Heart right ventricle (tissue), 16 donors: ENCODE measurements around the gene NBDY. TPM values are rescaled to one million over a fixed set of nuclear protein-coding genes. Genes with fewer than 3 reads are reported as not detected.

Source experiments
- ATAC-seq, 8 donors: fragments of 200-7000 bp; cut with Tn5 transposase; one replicate each; pipeline ENCODE4 v1.9.1; 2020; ENCODE audit warnings: mild to moderate bottlenecking in 8 of 8, moderate library complexity in 8 of 8, moderate number of reproducible peaks in 1 of 8
- DNase-seq, 2 donors: peaks; one replicate each; pipeline ENCODE4 v3.0.0-alpha.2; 2020
- H3K27ac ChIP-seq, 10 donors: fragments of 200-600 bp; sonication (generic) in 2 of 10; one replicate each; pipeline versions ENCODE4 v1.5.0 to v1.8.0; 2020 to 2022; ENCODE audit warnings: mild to moderate bottlenecking in 3 of 10
- H3K27me3 ChIP-seq, 7 donors: fragments of 200-600 bp; one replicate each; pipeline ENCODE4 v1.8.0; 2021 to 2022; ENCODE audit warnings: mild to moderate bottlenecking in 2 of 7
- H3K36me3 ChIP-seq, 9 donors: fragments of 200-600 bp; sonication (generic) in 1 of 9; one replicate each; pipeline versions ENCODE4 v1.5.0 to v1.8.0; 2020 to 2022; ENCODE audit warnings: mild to moderate bottlenecking in 2 of 9
- H3K4me1 ChIP-seq, 9 donors: fragments of 200-600 bp; sonication (generic) in 1 of 9; one replicate each; pipeline versions ENCODE4 v1.5.0 to v1.8.0; 2020 to 2022; ENCODE audit warnings: mild to moderate bottlenecking in 4 of 9
- H3K4me3 ChIP-seq, 10 donors: fragments of 200-600 bp; sonication (generic) in 2 of 10; one replicate each; pipeline versions ENCODE4 v1.5.0 to v1.8.0; 2020 to 2022; ENCODE audit warnings: mild to moderate bottlenecking in 7 of 10, moderate library complexity in 2 of 10
- H3K9me3 ChIP-seq, 11 donors: fragments of 200-600 bp in 10 of 11; sonication (generic) in 2 of 11; one replicate each; pipeline versions ENCODE4 v1.5.0 to v1.8.0; 2013 to 2022; ENCODE audit warnings: mild to moderate bottlenecking in 2 of 11, control low read depth in 1 of 11, moderate library complexity in 1 of 11
- CTCF ChIP-seq, 9 donors: fragments of 200-600 bp; sonication (generic) in 2 of 9; IDR thresholded peaks; one replicate each; pipeline versions ENCODE4 v1.5.0 to v1.8.0; 2021 to 2022; ENCODE audit warnings: antibody characterized with exemption in 9 of 9, mild to moderate bottlenecking in 5 of 9, moderate library complexity in 1 of 9
- WGBS, 2 donors: extraction: QIAGEN DNeasy Blood & Tissue Kit; methylation state at CpG; one replicate each; pipeline ENCODE4 v1.1.7; 2013; ENCODE audit warnings: inconsistent platforms in 1 of 2; 5-methylcytosine and 5-hydroxymethylcytosine counted together
- intact Hi-C, 10 donors: fragments of 100-400 bp; cut with DNase I; formaldehyde crosslinking; loops; one replicate each; pipeline versions ENCODE4 v1.11.1 to v1.14.2; 2022
- polyA plus RNA-seq, 2 donors: library from polyadenylated mRNA; stranded (reverse); fragments of 200-250 nt; gene quantifications; one replicate each; pipeline ENCODE4 v1.2.3, GENCODE V29; 2013
- total RNA-seq, 10 donors: library from RNA; stranded (reverse); fragmentation: NEBNext Ultra II Directional in 3 of 10; extraction: Animal tissue kit (Norgen Biotek cat#: 25700) in 3 of 10; gene quantifications; one replicate each; pipeline versions ENCODE4 v1.2.1 to v1.2.4, GENCODE V29; 2021 to 2023
- donor health status: Arrhythmogenic right ventricular cardiomyopathy.
- donor health status: ischemic (EF 13 %, LVEDD 7.1; RV severe dilation, severe dysfunction).
- donor health status: healthy with polysubstance abuse.
- donor health status: DM: no; HTN: yes; CAD: no.
- donor health status: DM: no; HTN: no; CAD: no.
- donor health status: ischemic (EF 25% LVEDD 6.9; RV normal size, moderate dysfunction).
- donor health status: ischemic (EF 25% LVEDD 5.7; RV mildly dilated, moderate dysfunction).
- donor health status: healthy.
- donor health status: DM: yes; HTN: yes; CAD: no.
- donor health status: Ischemic cardiomyopathy.
- donor health status: ischemic (EF 35%, LVEDD 5.7; RV mildly dilated, moderate dysfunction).
- donor health status: nonischemic (EF 11% LVEDD 7.7; RV severe dilation, severe dysfunction).
- donor health status: DM: yes; HTN: yes; CAD: no.
- donor health status: PGD.
- donor health status: ischemic (EF 29% LVEDD 5.4; RV normal size, mild dysfunction).
- donor health status: nonischemic (EF 23%, LVEDD 6.1; RV moderate dilation, normal function).

Gene NBDY
- total and polyA plus RNA-seq, 12 donors, result 11.4 to 36.7 (median 25.7) TPM

DNA sequence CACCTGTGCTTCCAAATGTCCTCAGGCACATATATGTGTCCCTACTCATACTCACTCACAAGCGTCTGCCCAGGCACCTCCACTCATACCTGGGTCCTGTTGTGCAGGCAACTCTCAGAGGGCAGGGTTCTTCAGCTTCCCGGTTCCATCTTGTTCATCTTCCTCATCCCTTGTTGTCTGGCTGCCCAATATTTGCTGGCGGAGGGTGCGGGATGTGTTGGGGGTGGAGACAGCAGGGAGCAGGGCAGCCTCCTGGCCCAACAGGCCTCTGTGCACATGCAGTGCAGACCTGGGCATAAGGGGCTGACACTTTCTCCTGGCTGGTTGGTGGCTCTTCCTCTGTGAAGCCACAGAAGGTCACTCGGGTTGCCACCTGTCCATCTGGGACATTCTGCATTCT is 32.1 kb downstream of the NBDY start:
- H3K27ac ChIP-seq, result no peak overlapping the region
- H3K9me3 ChIP-seq, result no peaks in the 10 kb centered on the region
- intact Hi-C loops, result loop anchor here in 3 of 10 donors (10.0 kb wide), 3 partner anchors 214 to 364 kb away; partner anchors contain the start of gene SPIN2B (in 1 of the 3)
- ATAC-seq (no peak), DNase-seq (no peak)
- no peak overlapping the region for H3K4me3 ChIP-seq
- peaks cover 0 to 6% (median 0%) of the 10 kb centered on the region in 9 donors for H3K36me3 ChIP-seq
- no peak for TF ChIP-seq CTCF (IDR thresholded peaks at IDR 0.05)
- peaks cover 0 to 27% (median 0%) of the 10 kb centered on the region in 7 donors for H3K27me3 ChIP-seq
- WGBS, 2 donors, result 74 to 94% methylated on average over 5 of the region's 5 CpGs
- peaks cover 0 to 39% (median 17%) of the 10 kb centered on the region in 9 donors for H3K4me1 ChIP-seq

DNA sequence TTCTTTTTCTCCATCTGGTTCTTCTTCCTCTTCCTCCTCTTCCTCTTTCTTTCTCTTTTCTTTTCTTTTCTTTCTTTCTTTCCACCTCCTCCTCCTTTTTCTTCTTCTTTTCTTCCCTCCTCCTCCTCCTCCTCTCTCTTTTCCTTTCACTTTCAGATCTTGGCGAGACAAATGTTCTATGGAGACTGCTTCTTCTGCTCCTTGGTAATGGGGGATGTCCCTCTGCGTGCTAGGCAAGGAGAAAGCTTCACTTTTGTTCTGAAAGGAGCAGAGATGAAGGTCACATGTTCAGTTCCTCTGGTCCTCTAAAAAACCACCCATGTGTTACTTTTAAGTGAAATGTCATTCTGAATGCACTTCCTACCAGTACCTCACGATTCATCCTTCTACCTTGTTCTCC is 33.2 kb downstream of the NBDY start:
- WGBS, 2 donors, result 71 to 82% methylated on average over 3 of the region's 3 CpGs
- Histone ChIP-seq H3K36me3 (peaks cover 0 to 8% (median 0%) of the 10 kb centered on the region in 9 donors), H3K4me1 (peaks cover 0 to 48% (median 17%) of the 10 kb centered on the region in 9 donors), H3K4me3 (no peak overlapping the region), H3K27ac (peak overlapping the region in 2 of 10 donors; percentile 7 to 28), H3K9me3 (no peaks in the 10 kb centered on the region), H3K27me3 (peaks cover 0 to 16% (median 0%) of the 10 kb centered on the region in 7 donors)
- ATAC-seq, result no peak
- DNase-seq, result no peak
- TF ChIP-seq CTCF (IDR thresholded peaks at IDR 0.05), result no peak
- intact Hi-C loops, result loop anchor here in 3 of 10 donors (10.0 kb wide), 3 partner anchors 213 to 363 kb away; partner anchors contain the start of gene SPIN2B (in 1 of the 3)

DNA sequence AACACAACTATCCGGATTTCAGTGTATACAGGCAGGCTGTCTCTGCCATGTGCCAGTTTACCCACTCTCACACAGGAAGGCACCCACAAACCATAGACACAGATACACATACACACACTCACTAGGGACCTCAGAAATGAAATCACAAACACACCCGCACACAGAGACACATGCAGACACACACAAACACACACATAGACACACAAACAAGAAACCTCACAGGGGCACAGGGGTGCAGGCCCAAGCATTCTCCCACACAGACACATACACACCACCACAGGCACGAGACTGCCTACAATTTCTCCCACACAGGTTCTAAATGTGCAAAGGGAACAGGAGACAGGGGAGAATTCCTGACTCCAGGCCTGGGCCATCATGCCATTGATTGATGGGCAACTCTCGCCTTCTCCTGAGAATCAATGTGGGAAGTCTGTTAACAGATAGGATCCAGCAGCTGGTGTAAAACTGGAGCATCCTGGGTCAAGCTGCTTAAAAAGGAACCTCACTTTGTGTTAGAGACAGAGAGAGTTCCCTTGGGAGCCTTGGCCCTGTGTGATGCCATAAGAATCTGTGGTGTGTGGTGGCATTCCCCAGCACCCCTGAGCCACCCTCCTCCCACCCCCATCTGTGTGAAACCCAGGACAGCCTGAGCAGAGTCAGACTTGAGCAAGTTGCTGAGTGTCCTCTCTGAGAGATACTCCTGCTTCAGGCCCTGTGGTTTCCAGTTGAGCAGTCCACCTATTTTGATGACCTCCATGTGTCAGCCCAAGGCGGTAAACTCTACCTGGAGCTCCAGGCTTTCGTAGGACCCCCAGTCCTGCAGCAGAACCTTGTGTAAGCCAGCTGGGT is 33.9 kb downstream of the NBDY start:
- intact Hi-C loops, result loop anchor here in 3 of 10 donors (10.0 kb wide), 3 partner anchors 212 to 362 kb away; partner anchors contain the start of gene SPIN2B (in 1 of the 3)
- no peak overlapping the region for H3K4me3 ChIP-seq
- H3K27ac ChIP-seq, result peak overlapping the region in 1 of 10 donors; percentile 7

More for the DNA sequence above, 33.9 kb downstream of the NBDY start:
- peaks cover 0 to 9% (median 0%) of the 10 kb centered on the region in 9 donors for H3K36me3 ChIP-seq
- H3K27me3 ChIP-seq, result peaks cover 0 to 10% (median 0%) of the 10 kb centered on the region in 7 donors
- H3K9me3 ChIP-seq, result no peaks in the 10 kb centered on the region
- ATAC-seq (no peak), DNase-seq (no peak)
- 76 to 87% methylated on average over 6 of the region's 6 CpGs for WGBS, 2 donors
- H3K4me1 ChIP-seq, result peaks cover 0 to 49% (median 17%) of the 10 kb centered on the region in 9 donors
- no peak for TF ChIP-seq CTCF (IDR thresholded peaks at IDR 0.05)
